AG09319 (cell line): ENCODE measurements around the gene PSMD12.

Experiments
- DNase-seq: peaks from one replicate; pipeline ENCODE4 v3.0.0-alpha.2; 2010; ENCODE audit warnings: low read depth; ENCODE audit errors: extremely low read depth
- TF ChIP-seq, protein P1 (sequence below): IDR thresholded peaks from 2 replicates; pipeline ENCODE4 v1.5.1; 2011; ENCODE audit warnings: low read depth, mild to moderate bottlenecking, inconsistent platforms, low read length, moderate library complexity

The PSMD12 gene

DNA sequence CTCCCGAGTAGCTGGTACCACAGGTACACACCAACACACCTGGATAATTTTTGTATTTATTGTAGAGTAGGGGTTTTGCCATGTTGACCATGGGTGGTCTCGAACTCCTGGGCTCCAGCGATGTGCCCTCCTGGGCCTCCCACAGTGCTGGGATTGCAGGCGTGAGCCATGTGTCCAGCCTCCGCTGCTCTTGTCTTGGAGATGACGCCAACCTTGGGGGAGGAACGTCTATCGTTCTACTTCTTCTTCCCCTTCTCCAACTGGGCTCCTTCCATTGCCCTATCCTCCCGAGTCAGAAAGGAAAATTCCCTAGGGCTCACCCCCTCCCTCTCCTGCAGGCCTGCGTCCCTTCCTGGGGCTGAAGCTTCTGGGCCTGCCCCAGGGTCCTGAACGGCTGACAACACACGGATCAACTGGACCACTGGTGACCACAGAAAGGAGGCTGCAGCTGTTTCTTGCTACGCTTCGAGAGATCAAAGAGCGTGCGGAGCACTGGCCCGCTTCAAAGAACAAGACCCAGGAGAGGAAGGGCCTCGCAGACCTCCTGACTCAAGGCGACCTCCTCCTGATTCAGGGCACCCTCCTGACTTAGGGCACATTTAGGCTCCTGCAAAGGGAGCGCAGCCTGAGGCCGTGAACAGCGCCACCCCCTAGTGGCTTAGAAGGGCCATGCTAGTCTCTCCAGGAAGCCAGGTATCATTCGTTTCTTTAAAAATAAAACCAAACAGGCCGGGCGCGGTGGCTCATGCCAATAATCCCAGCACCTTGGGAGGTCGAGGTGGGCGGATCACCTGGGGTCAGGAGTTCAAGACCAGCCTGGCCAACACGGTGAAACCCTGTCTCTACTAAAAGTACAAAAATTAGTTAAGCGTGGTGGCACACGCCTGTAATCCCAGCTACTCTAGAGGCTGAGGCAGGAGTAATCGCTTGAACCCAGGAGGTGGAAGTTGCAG, 72.8 kb downstream of the PSMD12 start:
- DNase-seq: peak; percentile 3
- TF ChIP-seq, protein P1, sequence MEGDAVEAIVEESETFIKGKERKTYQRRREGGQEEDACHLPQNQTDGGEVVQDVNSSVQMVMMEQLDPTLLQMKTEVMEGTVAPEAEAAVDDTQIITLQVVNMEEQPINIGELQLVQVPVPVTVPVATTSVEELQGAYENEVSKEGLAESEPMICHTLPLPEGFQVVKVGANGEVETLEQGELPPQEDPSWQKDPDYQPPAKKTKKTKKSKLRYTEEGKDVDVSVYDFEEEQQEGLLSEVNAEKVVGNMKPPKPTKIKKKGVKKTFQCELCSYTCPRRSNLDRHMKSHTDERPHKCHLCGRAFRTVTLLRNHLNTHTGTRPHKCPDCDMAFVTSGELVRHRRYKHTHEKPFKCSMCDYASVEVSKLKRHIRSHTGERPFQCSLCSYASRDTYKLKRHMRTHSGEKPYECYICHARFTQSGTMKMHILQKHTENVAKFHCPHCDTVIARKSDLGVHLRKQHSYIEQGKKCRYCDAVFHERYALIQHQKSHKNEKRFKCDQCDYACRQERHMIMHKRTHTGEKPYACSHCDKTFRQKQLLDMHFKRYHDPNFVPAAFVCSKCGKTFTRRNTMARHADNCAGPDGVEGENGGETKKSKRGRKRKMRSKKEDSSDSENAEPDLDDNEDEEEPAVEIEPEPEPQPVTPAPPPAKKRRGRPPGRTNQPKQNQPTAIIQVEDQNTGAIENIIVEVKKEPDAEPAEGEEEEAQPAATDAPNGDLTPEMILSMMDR: peak; percentile 73

DNA sequence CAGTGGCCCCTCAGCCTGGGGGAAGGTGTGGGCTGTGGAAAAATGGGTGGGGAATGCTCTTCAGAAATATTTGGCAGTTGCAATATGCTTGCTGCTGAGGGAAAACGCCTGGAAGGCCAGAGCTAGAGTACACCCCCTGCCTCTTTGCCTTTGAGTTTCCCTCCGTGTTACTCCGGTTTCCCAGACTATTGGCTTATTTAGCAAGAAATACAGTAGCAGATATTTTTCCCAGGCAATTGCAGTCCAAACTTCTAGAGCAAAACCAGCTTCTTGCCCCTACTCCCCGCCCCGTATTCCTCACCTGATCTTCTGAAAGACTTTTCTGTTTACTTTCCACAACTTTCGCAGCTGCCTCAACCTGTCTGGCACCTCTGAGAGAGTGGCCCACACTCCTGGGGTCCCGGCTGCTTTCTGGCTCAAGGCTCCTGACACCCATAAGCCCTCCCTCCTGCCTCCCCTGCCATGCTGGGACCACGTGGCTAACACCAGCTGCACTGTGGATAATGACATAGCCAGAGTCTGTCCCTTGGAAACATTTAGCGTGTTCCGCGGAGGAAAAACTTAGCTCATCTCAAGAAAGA, 75.6 kb downstream of the PSMD12 start:
- TF ChIP-seq, protein P1: no peak
- DNase-seq: no peak

DNA sequence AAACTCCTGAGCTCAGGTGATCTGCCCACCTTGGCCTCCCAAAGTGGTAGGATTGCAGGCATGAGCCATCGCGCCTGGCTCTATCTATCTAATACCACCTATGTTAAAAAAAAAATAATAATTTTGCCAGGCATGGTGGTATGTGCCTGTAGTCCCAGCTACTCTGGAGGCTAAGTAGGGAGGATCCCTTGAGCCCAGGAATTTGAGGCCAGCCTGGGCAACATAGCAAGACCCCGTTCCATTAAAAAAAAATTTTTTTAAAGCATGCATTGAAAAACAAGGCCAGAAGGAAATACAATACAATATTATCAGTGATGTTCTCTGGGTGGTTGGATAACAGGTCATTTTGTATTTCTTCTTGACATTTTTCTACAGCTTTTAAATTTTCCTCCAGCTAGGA, 76.1 kb downstream of the PSMD12 start:
- DNase-seq: no peak
- TF ChIP-seq, protein P1: no peak

DNA sequence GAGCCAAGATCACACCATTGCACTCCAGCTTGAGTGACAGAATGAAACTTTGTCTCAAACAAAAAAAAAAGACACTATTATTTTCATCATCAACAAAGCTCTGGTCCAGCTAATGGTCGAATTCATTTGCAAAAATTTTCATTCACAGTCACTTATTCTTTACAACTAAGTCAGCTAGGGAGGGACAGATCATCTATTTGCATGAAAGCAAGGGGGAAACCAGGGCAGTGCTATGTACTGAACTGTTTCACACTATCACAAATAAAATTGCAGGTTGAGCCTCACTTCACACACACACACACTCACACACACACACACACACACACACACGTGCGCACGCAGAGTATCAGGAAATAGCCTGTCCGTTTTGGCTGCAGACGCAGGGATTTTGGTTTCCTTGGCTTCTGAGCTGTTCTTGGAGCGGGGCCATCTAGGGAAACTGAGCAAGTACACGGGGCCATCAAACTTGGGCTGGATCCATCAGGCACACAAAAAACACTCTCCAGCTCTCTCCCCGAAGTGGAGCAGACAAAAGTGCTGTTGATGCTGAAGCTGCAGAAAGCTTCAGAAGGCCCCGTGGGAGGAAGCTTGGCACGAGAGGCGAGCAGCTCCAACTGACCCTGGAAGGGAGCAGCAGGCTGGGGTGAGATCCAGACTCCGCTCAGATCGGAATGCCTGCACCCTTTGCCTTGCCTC, 77.0 kb downstream of the PSMD12 start:
- DNase-seq: peak; percentile 29
- TF ChIP-seq, protein P1: no peak
